NCI-H774 (cell line): Measurements from ENCODE around the gene VPS26B.
"Not testable (repeated sequence)": the region's sequence is repeated elsewhere in the genome, so short reads cannot be mapped to it uniquely, and the experiment has no call there.

Experiments
- DNase-seq: peaks from one replicate; lab custom pipeline; 2025; lab: John Stamatoyannopoulos, UW

VPS26B gene

GRCh38 chr11:134258577-134258976 is 34.1 kb downstream of the VPS26B start:
- DNase-seq, result no peak

GRCh38 chr11:134260503-134260902 is 36.0 kb downstream of the VPS26B start:
- no peak for DNase-seq

GRCh38 chr11:134260983-134261382 is 36.5 kb downstream of the VPS26B start:
- no peak for DNase-seq

- no peak for DNase-seq
These were observed 37.4 kb downstream of the VPS26B start for GRCh38 chr11:134261626-134262488.

GRCh38 chr11:134264966-134265764 is 40.7 kb downstream of the VPS26B start:
- DNase-seq, result no peak

GRCh38 chr11:134266440-134266839 is 42.0 kb downstream of the VPS26B start:
- no peak for DNase-seq

- DNase-seq, result no peak
These were observed 42.4 kb downstream of the VPS26B start for GRCh38 chr11:134266841-134267251.

GRCh38 chr11:134267461-134267860 is 43.0 kb downstream of the VPS26B start:
- DNase-seq, result no peak

GRCh38 chr11:134267966-134268365 is 43.5 kb downstream of the VPS26B start:
- DNase-seq, result no peak

GRCh38 chr11:134270250-134270714 is 45.8 kb downstream of the VPS26B start:
- no peak for DNase-seq

- no peak for DNase-seq
These were observed 47.5 kb downstream of the VPS26B start for GRCh38 chr11:134271978-134272377.

- no peak for DNase-seq
These were observed 48.2 kb downstream of the VPS26B start for GRCh38 chr11:134272381-134273316.

- no peak for DNase-seq
These were observed 48.8 kb downstream of the VPS26B start for GRCh38 chr11:134273317-134273712.

GRCh38 chr11:134275188-134275533 is 50.7 kb downstream of the VPS26B start:
- no peak for DNase-seq

GRCh38 chr11:134275534-134276395 is 51.3 kb downstream of the VPS26B start, which contains the start of gene GLB1L3:
GLB1L3 (plus strand) TSS chr11:134276379; CDS start chr11:134276741, 362 bp downstream.
- DNase-seq, result no peak

- no peak for DNase-seq
These were observed 52.1 kb downstream of the VPS26B start for GRCh38 chr11:134276396-134277182.

GRCh38 chr11:134277183-134278001 is 52.9 kb downstream of the VPS26B start:
- DNase-seq, result no peak

- no peak for DNase-seq
These were observed 53.9 kb downstream of the VPS26B start for GRCh38 chr11:134278356-134278755.

- not testable (repeated sequence) for DNase-seq
These were observed 57.2 kb downstream of the VPS26B start for GRCh38 chr11:134281635-134282034.
